ENCODE measurements around the gene FAM168A. TPM values are rescaled to one million over a fixed set of nuclear protein-coding genes. Genes with fewer than 3 reads are reported as not detected.
A peak's percentile ranks its signal among the peaks of the same experiment; 100 is the strongest.

Gene FAM168A
- total and polyA plus RNA-seq, 10 of the 15 experiments (the other 5 are each of a cell fraction or from before 2014, with no cell fraction given), result 1.7 to 20.0 (median 10.0) TPM

DNA sequence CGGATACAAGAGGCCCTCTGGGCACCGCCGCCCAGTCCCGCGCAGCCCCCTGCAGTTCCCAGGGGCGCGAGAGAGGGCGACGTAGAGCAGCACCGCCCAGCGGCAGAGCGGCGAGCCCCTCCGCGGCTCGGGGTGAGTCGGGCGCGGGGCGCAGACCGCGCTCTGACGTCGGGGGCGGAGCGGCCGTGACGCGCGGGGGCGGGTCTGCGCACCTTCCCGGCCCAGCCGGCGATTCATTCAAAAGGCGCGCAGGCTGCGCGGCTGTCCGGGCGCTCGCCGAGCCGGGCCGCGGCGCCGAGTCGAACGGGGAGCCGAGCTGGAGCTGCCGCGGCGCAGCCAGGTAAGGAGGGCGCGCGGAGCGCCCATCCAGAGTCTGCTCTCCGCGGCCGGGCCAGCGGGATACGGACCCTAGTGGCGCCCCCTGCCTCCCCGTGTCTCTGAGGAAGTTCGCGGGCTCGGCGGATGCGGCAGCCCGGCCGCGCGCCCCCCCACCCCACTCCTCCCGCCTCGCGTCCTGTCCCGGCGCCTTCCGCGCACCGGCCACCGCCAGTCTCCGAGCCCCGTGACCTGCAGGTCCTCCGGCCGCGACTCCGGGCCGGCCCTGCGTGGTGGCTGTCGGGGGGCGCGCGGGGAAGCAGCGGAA, 221.6 kb downstream of the FAM168A start, which contains the start of gene RELT (continued):
- TF ChIP-seq, protein P1, sequence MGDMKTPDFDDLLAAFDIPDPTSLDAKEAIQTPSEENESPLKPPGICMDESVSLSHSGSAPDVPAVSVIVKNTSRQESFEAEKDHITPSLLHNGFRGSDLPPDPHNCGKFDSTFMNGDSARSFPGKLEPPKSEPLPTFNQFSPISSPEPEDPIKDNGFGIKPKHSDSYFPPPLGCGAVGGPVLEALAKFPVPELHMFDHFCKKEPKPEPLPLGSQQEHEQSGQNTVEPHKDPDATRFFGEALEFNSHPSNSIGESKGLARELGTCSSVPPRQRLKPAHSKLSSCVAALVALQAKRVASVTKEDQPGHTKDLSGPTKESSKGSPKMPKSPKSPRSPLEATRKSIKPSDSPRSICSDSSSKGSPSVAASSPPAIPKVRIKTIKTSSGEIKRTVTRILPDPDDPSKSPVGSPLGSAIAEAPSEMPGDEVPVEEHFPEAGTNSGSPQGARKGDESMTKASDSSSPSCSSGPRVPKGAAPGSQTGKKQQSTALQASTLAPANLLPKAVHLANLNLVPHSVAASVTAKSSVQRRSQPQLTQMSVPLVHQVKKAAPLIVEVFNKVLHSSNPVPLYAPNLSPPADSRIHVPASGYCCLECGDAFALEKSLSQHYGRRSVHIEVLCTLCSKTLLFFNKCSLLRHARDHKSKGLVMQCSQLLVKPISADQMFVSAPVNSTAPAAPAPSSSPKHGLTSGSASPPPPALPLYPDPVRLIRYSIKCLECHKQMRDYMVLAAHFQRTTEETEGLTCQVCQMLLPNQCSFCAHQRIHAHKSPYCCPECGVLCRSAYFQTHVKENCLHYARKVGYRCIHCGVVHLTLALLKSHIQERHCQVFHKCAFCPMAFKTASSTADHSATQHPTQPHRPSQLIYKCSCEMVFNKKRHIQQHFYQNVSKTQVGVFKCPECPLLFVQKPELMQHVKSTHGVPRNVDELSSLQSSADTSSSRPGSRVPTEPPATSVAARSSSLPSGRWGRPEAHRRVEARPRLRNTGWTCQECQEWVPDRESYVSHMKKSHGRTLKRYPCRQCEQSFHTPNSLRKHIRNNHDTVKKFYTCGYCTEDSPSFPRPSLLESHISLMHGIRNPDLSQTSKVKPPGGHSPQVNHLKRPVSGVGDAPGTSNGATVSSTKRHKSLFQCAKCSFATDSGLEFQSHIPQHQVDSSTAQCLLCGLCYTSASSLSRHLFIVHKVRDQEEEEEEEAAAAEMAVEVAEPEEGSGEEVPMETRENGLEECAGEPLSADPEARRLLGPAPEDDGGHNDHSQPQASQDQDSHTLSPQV (IDR thresholded peaks at IDR 0.05), result peak; percentile 70; the same call in 1 of the 2 replicates
- TF ChIP-seq, protein P2, sequence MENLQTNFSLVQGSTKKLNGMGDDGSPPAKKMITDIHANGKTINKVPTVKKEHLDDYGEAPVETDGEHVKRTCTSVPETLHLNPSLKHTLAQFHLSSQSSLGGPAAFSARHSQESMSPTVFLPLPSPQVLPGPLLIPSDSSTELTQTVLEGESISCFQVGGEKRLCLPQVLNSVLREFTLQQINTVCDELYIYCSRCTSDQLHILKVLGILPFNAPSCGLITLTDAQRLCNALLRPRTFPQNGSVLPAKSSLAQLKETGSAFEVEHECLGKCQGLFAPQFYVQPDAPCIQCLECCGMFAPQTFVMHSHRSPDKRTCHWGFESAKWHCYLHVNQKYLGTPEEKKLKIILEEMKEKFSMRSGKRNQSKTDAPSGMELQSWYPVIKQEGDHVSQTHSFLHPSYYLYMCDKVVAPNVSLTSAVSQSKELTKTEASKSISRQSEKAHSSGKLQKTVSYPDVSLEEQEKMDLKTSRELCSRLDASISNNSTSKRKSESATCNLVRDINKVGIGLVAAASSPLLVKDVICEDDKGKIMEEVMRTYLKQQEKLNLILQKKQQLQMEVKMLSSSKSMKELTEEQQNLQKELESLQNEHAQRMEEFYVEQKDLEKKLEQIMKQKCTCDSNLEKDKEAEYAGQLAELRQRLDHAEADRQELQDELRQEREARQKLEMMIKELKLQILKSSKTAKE (IDR thresholded peaks at IDR 0.05; ENCODE audit: low read depth, poor library complexity, severe bottlenecking), result no peak
- TF ChIP-seq CREB1 (IDR thresholded peaks at IDR 0.05; ENCODE audit: low read depth) (no peak), EP300 (IDR thresholded peaks at IDR 0.05; ENCODE audit: borderline replicate concordance in 1 of 2, control insufficient read depth in 1 of 2, low read depth in 2 of 2, low read length in 2 of 2) (no peak), RAD21 (IDR thresholded peaks at IDR 0.05; ENCODE audit: insufficient read depth, low read depth, low read length) (peak; percentile 54), MYC (IDR thresholded peaks at IDR 0.05; ENCODE audit: insufficient read depth, insufficient read length, insufficient replicate concordance, low read length, severe bottlenecking) (no peak), CEBPB (IDR thresholded peaks at IDR 0.05; ENCODE audit: borderline replicate concordance in 1 of 2, low read depth in 2 of 2, low read length in 2 of 2) (no peak), HCFC1 (IDR thresholded peaks at IDR 0.05; ENCODE audit: low read length) (no peak; the same call in 1 of the 2 replicates), CHD2 (IDR thresholded peaks at IDR 0.05; ENCODE audit: borderline replicate concordance, low read depth, low read length) (no peak), STAT1 (conservative IDR thresholded peaks at IDR 0.05) (no peak; the same call in 1 of the 2 replicates), CBX3 (IDR thresholded peaks at IDR 0.05; ENCODE audit: borderline replicate concordance, low read depth) (no peak), PML (IDR thresholded peaks at IDR 0.05; ENCODE audit: low read length) (no peak), TAF1 (IDR thresholded peaks at IDR 0.05; ENCODE audit: borderline replicate concordance, low read depth, low read length) (peak; percentile 94), RCOR1 (conservative IDR thresholded peaks at IDR 0.05; ENCODE audit: low read depth, low read length) (no peak), FOXM1 (IDR thresholded peaks at IDR 0.05; ENCODE audit: low read depth, low read length) (no peak), STAT3 (IDR thresholded peaks at IDR 0.05; ENCODE audit: low read depth, low read length) (no peak), CREM (IDR thresholded peaks at IDR 0.05; ENCODE audit: low read depth) (peak; percentile 55; the same call in 1 of the 2 replicates), ZBED1 (IDR thresholded peaks at IDR 0.05; ENCODE audit: borderline replicate concordance) (no peak), BRCA1 (IDR thresholded peaks at IDR 0.05; ENCODE audit: low read depth, low read length) (no peak), ASH2L (IDR thresholded peaks at IDR 0.05; ENCODE audit: borderline replicate concordance, low read depth) (no peak)
- TF ChIP-seq, protein P3, sequence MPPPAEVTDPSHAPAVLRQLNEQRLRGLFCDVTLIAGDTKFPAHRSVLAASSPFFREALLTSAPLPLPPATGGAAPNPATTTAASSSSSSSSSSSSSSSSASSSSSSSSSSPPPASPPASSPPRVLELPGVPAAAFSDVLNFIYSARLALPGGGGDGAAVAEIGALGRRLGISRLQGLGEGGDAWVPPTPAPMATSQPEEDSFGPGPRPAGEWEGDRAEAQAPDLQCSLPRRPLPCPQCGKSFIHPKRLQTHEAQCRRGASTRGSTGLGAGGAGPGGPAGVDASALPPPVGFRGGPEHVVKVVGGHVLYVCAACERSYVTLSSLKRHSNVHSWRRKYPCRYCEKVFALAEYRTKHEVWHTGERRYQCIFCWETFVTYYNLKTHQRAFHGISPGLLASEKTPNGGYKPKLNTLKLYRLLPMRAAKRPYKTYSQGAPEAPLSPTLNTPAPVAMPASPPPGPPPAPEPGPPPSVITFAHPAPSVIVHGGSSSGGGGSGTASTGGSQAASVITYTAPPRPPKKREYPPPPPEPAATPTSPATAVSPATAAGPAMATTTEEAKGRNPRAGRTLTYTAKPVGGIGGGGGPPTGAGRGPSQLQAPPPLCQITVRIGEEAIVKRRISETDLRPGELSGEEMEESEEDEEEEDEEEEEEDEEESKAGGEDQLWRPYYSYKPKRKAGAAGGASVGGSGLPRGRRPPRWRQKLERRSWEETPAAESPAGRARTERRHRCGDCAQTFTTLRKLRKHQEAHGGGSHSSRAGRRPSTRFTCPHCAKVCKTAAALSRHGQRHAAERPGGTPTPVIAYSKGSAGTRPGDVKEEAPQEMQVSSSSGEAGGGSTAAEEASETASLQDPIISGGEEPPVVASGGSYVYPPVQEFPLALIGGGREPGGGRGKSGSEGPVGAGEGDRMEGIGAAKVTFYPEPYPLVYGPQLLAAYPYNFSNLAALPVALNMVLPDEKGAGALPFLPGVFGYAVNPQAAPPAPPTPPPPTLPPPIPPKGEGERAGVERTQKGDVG (CRISPR knock-in tag; IDR thresholded peaks at IDR 0.05), result no peak
